ENCODE data around the gene KDM8. TPM values are rescaled to one million over a fixed set of nuclear protein-coding genes. Genes with fewer than 3 reads are reported as not detected.
"Not testable (repeated sequence)": the region's sequence is repeated elsewhere in the genome, so short reads cannot be mapped to it uniquely, and the experiment has no call there.

The KDM8 gene
- total and polyA plus RNA-seq, 4 donors = 2.6 to 7.0 (median 4.7) TPM

DNA sequence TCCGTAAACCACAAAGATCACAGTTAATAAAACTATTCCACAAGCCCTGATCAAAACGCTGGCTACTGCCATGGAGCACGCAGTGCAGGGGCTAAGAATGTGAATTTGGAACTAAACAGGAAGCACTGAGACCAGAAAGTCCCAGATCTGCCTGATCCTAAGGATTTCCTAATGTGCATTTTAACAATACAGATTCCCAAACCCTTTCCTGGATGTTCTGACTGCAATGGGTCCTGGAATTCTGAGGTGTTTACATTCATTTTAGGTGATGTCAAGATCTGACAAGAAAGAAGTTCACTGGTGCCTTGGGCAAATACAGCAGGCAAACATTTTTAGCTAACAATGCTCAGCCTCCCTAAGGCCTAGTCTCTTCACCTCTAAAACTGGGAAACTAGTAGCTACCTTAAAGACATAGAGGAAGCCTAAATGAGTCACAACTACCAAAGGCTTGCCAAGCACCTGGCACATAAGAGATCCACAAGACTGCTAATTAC lies 55.0 kb downstream of the KDM8 start:
- Histone ChIP-seq H3K36me3 (ENCODE audit: control insufficient read depth in 4 of 4, insufficient read depth in 4 of 4, low read length in 4 of 4) (peaks cover 6 to 17% (median 11%) of the 10 kb centered on the region in 4 donors), H3K9ac (ENCODE audit: insufficient read depth in 1 of 2, low read length in 2 of 2) (peak overlapping the region in 1 of 2 donors; percentile 43), H3K4me3 (no peak overlapping the region), H3K4me1 (ENCODE audit: control insufficient read depth in 5 of 5, insufficient read depth in 5 of 5, low read length in 5 of 5) (peaks cover 0 to 20% (median 14%) of the 10 kb centered on the region in 5 donors), H3K27me3 (ENCODE audit: control insufficient read depth in 3 of 3, insufficient read depth in 3 of 3, low read length in 2 of 3) (no peaks in the 10 kb centered on the region), H3K27ac (ENCODE audit: low read depth in 1 of 2, low read length in 1 of 2) (peak overlapping the region in 1 of 2 donors; percentile 72), H3K9me3 (ENCODE audit: control insufficient read depth in 4 of 4, insufficient read depth in 3 of 4, low read length in 3 of 4) (no peaks in the 10 kb centered on the region)
- TF ChIP-seq, protein P1, sequence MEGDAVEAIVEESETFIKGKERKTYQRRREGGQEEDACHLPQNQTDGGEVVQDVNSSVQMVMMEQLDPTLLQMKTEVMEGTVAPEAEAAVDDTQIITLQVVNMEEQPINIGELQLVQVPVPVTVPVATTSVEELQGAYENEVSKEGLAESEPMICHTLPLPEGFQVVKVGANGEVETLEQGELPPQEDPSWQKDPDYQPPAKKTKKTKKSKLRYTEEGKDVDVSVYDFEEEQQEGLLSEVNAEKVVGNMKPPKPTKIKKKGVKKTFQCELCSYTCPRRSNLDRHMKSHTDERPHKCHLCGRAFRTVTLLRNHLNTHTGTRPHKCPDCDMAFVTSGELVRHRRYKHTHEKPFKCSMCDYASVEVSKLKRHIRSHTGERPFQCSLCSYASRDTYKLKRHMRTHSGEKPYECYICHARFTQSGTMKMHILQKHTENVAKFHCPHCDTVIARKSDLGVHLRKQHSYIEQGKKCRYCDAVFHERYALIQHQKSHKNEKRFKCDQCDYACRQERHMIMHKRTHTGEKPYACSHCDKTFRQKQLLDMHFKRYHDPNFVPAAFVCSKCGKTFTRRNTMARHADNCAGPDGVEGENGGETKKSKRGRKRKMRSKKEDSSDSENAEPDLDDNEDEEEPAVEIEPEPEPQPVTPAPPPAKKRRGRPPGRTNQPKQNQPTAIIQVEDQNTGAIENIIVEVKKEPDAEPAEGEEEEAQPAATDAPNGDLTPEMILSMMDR (IDR thresholded peaks at IDR 0.05; ENCODE audit: control extremely low read depth, extremely low read depth) = no peak
- ATAC-seq (ENCODE audit: insufficient read depth, low FRiP score) (no peak), DNase-seq (peak; percentile 49 to 89 (median 80))
- 53 to 71% methylated on average over 3 of the region's 3 CpGs for WGBS, 2 donors

DNA sequence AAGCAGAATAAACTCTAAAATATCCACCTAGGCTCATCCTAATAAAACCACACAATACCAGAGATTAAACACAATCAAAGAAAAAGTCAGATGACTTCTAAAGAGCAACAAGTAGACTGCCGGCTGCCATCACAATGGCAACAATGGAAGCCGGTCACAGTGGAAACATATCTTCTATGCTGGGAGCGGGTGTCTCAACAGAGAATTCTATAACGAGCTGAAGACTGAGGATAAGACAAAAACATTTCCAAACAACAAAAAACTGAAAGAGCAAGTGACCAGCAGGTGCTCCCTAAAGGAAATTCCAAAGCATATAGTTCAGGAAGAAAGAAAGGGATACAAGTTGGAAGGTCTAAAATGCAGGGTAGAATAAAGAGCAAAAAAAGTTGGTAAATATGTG lies 56.4 kb downstream of the KDM8 start:
- Histone ChIP-seq H3K27me3 (ENCODE audit: control insufficient read depth in 3 of 3, insufficient read depth in 3 of 3, low read length in 2 of 3) (no peaks in the 10 kb centered on the region), H3K9ac (ENCODE audit: insufficient read depth in 1 of 2, low read length in 2 of 2) (no peak overlapping the region), H3K4me3 (no peak overlapping the region), H3K9me3 (ENCODE audit: control insufficient read depth in 4 of 4, insufficient read depth in 3 of 4, low read length in 3 of 4) (no peaks in the 10 kb centered on the region), H3K27ac (ENCODE audit: low read depth in 1 of 2, low read length in 1 of 2) (no peak overlapping the region), H3K36me3 (ENCODE audit: control insufficient read depth in 4 of 4, insufficient read depth in 4 of 4, low read length in 4 of 4) (peaks cover 6 to 17% (median 12%) of the 10 kb centered on the region in 4 donors), H3K4me1 (ENCODE audit: control insufficient read depth in 5 of 5, insufficient read depth in 5 of 5, low read length in 5 of 5) (peaks cover 0 to 12% (median 9%) of the 10 kb centered on the region in 5 donors)
- WGBS, 2 donors = 86 to 88% methylated on average over 4 of the region's 4 CpGs
- DNase-seq (no peak), ATAC-seq (ENCODE audit: insufficient read depth, low FRiP score) (no peak)
- TF ChIP-seq, protein P1 (IDR thresholded peaks at IDR 0.05; ENCODE audit: control extremely low read depth, extremely low read depth) = no peak

DNA sequence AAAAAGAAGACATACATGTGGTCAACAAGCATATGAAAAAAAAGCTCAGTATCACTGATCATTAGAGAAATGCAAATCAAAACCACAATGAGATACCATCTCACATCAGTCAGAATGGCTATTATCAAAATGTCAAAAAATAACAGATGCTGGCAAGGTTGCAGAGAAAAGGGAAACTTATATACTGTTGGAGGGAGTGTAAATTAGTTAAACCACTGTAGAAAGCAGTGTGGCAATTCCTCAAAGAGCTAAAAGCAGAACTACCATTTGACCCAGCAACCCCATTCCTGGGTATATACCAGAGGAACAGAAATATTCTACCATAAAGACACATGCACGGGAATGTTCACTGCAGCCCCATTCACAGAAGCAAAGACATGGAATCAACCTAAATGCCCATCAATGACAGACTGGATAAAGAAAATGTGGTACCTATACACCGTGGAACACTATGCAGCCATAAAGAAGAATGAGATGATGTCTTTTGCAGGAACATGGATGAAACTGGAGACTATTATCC lies 59.6 kb downstream of the KDM8 start:
- DNase-seq; H3K4me1 ChIP-seq (ENCODE audit: control insufficient read depth in 5 of 5, insufficient read depth in 5 of 5, low read length in 5 of 5); H3K27ac ChIP-seq (ENCODE audit: low read depth in 1 of 2, low read length in 1 of 2); H3K27me3 ChIP-seq (ENCODE audit: control insufficient read depth in 3 of 3, insufficient read depth in 3 of 3, low read length in 2 of 3); H3K36me3 ChIP-seq (ENCODE audit: control insufficient read depth in 4 of 4, insufficient read depth in 4 of 4, low read length in 4 of 4); H3K9me3 ChIP-seq (ENCODE audit: control insufficient read depth in 4 of 4, insufficient read depth in 3 of 4, low read length in 3 of 4); ATAC-seq (ENCODE audit: insufficient read depth, low FRiP score); H3K4me3 ChIP-seq; H3K9ac ChIP-seq (ENCODE audit: insufficient read depth in 1 of 2, low read length in 2 of 2): not testable (repeated sequence)
- 79 to 87% methylated on average over 2 of the region's 2 CpGs for WGBS, 2 donors

DNA sequence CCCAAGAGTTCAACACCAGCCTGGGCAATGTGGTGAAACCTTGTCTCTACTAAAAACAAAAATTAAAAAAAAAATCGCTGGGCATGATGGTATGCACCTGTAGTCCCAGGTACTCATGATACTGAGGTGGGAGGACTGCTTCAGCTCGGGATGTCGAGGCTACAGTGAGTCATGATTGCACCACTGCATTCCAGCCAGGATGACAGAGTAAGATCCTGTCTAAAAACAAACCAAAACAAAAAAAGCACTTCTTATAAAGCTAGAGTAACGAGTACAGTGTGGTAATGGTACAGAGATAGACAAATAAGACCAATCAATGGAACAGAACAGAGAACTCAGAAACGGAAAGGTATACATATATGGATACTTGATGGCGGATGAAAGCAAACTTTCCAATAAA lies 60.8 kb downstream of the KDM8 start:
- H3K4me3 ChIP-seq = no peak overlapping the region
- no peak overlapping the region for H3K27ac ChIP-seq (ENCODE audit: low read depth in 1 of 2, low read length in 1 of 2)
- H3K4me1 ChIP-seq (ENCODE audit: control insufficient read depth in 5 of 5, insufficient read depth in 5 of 5, low read length in 5 of 5) = peaks cover 0 to 7% (median 2%) of the 10 kb centered on the region in 5 donors
- ATAC-seq (ENCODE audit: insufficient read depth, low FRiP score) (peak; percentile 64), DNase-seq (no peak)
- no peak overlapping the region for H3K9ac ChIP-seq (ENCODE audit: insufficient read depth in 1 of 2, low read length in 2 of 2)
- no peaks in the 10 kb centered on the region for H3K9me3 ChIP-seq (ENCODE audit: control insufficient read depth in 4 of 4, insufficient read depth in 3 of 4, low read length in 3 of 4)
- H3K27me3 ChIP-seq (ENCODE audit: control insufficient read depth in 3 of 3, insufficient read depth in 3 of 3, low read length in 2 of 3) = no peaks in the 10 kb centered on the region
- TF ChIP-seq, protein P1 (IDR thresholded peaks at IDR 0.05; ENCODE audit: control extremely low read depth, extremely low read depth) = no peak
- H3K36me3 ChIP-seq (ENCODE audit: control insufficient read depth in 4 of 4, insufficient read depth in 4 of 4, low read length in 4 of 4) = peaks cover 0 to 6% (median 1%) of the 10 kb centered on the region in 4 donors
- 59 to 78% methylated on average over 6 of the region's 6 CpGs for WGBS, 2 donors
